HG02571 (cell line): ENCODE results near the gene FKBP8.

Source experiments
- ATAC-seq: cut with Tn5 transposase; IDR thresholded peaks from one replicate; pipeline ENCODE4 v1.9.1; 2021; ENCODE audit warnings: mild to moderate bottlenecking, moderate library complexity; ENCODE audit not compliant: unreplicated experiment

Gene FKBP8

DNA sequence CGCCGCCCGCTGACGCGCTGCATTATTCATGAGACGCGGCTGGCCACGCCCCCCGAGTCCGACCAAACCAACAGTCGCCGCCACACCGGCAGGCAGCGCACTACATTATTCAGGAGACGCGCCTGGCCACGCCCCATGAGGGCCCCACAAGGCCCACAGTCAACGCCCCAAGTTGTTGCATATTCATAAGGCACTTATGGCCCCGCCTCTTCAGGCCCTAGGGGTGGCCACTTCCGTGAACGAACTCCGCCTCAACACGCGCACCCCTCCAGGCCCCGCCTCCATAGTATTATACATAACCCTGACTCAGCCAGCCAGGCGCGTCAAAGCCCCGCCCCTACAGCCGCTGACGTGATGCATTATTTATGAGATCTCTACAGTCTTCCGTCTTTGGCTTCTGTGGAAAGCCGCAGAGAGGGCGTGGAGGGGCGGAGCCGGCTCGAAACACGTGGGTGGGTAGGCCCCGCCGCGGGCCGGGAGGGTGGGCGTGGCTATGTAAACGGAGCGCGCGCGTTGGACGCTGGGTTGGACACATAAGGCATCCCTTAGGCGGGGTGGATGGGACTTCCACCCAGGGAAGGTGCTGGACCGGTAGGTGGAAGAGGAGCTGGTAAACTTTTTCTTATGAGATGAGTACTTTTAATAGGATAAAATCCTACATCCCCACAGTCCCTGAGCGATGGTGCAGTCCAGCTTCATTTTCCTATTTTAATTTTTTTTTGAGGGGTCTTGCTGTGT, 21.1 kb downstream of the FKBP8 start:
- ATAC-seq = peak; percentile 85

DNA sequence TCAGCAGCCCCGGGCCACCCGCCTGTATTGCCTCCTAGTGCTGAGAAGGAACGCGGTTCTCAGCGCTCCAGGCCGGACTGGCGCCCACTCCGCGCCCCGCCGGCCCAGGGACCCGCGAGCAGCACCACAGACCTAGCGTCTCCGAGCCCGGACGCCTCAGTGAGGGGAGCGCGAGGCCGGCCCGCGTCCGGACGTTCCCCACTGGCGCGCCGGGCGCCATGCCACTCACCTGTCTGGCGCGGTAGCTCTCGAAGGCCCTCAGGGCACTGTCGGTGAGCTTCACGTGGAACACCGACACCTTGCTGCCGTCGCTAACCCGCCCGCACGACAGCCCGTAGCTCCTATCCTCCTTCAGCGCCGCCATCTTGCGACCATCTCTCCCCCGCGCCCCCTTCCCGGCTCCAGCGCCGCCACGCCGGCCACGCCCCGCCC, 21.7 kb downstream of the FKBP8 start, which contains the start of gene ELL:
Gene ELL, minus strand, starts transcription at position 379 of the 432 bp plus-strand sequence. Its CDS starts 15 bp downstream, at position 364.
- peak; percentile 2 for ATAC-seq

DNA sequence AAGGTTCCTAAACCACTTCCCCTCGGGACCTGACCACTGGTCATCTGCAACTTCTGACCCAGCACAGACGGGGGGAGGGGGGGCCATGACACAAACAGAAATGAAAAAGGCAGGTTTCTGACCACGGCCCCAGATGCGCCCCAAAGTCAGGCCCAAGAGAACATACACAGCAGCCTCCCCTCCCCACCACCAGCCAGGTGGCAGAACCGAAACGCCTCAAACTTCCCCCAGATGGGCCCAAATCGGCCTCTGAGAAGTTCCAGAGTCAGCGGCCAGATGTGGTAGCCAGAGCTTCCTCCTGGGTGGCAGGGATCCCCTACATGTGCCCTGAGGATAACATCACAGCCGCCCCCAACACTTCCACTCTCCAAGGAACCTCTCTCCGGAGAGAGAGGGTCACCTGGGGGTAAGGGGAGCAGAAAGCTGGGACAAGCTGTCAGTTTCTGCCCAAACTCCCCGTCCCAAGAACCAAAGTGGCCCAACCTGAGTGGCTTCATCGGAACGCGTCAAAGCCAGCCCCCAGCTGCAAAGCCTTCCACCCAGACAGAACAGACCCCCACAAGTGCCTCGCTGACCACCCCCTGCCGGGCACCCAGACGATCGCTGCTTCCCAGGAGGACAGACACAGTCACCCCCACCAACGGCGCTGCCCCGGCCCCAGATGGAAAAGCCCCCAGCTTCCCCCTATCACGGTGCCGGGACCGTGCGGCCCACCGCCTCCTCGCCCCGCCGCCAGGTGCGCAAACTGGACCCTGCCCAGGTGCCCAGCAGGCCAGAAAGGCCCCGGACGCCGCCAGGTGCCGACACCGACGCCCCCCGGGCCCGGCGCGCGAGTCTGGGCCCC, 22.3 kb downstream of the FKBP8 start:
- ATAC-seq = no peak

DNA sequence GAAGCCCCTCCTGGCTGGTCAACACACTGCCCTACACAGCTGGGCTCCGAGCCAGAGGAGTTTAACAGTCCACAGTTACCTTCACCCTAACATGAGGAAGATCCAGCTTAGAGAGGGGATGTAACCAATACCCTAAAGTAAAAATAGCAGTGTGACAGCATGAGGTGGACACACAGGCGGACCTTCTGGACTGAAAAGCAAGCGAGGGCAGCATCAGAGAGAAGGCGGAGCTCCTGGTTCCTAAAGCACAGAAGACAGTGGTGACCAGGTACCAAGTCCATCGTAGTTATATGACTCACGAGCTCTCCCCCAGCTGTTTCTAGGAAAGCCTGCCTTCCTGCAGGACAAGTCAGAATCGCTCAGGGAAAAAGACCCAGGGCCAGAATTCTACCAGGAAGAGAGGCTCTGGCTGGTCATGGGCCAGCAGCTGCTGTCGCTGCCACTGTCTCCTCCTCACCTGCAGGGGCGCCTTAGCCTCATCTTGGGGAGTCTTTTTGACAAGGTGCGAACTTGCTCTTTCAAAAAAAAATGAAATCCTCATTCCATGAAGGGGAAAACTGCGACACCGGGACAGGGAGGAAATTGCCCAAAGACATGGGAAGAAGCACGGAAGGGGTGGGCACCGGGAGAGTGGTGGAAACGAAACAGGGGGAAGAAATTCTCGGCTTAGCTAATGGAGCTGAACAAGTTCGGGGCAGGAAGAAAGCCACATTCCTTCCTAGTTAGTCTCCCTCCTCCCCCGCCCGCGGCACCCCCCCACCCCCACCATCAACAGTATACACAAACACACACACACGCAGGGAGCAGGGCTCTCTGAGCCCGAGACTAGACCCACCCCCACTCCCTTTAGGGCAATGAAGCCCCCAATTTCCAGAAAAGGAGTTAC, 23.2 kb downstream of the FKBP8 start:
- ATAC-seq = no peak

DNA sequence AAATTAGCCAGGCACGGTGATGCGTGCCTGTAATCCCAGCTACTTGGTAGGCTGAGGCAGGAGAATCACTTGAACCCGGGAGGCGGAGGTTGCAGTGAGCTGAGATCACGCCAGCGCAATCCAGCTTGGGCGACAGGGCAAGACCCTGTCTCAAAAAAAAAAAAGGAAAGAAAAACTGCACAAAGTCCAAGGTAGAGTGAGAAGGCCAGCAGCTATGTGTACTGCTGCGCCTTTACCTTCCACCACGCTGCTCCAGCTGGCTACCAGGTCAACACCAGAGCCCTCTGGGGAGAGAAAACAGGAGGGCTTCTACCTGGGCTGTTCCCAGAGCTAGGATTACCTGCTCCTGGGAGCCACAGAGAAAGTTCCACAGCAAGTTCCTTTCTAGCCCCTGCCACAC, 24.7 kb downstream of the FKBP8 start:
- no peak for ATAC-seq

DNA sequence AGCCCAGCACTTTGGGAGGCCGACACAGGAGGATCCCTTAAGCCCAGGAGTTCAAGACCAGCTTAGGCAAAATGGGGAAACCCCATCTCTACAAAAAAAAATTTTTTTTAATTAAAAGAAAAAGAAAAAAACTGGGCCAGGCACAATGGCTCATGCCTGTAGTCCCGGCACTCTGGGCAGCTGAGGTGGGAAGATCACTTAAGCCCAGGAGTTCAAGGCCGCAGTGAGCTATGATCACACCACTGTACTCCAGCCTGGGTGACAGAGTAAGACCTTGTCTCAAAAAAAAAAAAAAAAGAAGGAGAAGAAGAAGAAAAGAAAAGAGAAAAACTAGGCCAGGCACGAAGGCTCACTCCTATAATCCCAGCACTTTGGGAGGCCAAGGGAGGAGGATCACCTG, 25.8 kb downstream of the FKBP8 start:
- ATAC-seq = no peak

DNA sequence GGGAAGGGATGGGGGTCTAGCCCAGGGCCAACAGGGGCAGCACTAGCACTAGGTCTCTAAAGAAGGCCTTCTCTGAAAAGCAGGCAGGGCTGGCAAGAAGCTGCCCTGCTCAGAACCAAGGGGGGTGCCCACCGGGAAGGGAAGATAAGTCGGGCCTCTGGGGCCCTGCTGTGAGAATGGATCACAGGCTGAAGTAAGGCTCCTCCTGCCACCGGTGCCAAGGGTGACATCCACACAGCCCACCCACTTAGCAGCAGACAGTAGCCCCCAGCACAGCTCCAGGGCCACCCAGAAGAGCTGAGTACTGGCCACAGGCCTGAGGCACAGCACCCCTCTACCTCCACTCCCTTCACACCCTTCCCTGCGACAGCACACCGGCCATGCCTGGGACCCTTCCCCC, 27.4 kb downstream of the FKBP8 start:
- ATAC-seq = no peak

DNA sequence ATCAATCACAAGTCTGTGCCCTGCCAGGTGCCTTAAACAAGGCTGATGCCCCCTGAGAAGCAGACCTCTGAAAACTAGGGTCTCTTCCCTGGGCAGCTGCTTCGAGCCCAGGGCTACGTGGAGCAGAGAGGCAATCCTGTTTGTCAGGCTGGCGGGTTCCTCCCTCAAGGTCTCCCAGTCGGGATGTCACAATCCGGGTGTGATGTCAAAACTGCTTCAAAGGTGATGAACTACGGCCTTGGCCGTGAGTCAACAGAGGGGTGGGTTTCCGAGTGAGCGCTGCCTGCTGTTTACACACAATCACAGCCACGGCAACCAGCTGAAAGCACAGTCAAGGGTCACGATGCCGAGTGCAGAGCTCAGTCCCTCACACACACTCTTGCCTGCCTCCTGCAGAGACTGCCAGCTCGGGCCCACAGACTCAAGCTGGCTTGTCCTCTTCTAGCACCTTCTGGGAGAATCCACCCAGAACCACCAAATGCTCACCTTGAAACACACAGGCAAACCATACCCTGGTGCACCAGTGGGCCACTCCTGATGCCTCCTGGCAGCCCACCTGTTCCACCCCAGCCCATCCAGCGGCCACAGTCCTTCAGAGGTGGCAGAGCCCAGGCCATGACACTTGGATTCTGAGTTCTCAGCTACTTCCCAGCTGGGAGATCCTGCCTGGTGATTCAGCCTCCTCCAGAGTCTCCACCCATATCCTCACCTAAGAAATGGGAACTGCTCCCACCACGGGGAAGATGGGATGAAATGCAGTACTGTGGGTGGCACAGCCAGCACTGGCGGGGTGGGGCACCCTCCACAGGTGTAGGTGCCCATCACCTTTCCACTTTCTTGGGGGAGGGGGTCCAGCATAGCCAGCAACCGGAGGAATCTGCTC, 28.3 kb downstream of the FKBP8 start:
- no peak for ATAC-seq

DNA sequence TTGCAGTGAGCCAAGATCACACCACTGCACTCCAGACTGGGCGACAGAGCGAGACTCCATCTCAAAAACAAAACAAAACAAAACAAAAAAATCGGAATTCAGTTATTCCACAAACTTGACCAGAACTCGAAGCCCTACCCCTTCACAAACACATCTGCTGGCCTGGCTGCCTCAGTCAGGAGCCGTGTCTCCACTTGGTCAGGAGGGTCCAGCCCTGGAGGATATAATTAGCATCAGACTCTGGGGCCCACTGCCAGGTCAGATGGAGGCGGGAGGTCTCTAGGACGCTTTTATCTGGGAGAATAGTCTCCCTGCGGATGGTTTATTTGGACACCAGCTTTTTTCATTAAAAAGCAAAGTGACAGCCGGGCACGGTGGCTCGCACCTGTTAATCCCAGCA, 29.5 kb downstream of the FKBP8 start:
- ATAC-seq = no peak

DNA sequence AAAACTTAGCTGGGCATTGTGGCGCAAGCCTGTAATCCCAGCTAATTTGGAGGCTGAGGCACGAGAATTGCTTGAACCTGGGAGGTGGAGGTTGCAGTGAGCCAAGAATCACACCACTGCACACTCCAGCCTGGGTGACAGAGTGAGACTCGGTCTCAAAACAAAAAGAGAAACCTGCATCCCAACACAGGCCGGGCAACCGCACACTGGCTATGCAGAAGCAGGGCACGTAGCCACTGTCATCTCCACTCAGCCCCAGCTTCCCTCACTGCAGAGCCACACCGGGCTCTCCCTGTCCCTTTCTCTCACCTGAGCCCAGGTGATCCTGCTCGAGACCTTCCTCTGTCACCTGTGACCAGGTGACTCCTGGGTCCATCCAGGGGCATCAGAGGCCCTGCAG, 33.2 kb downstream of the FKBP8 start:
- no peak for ATAC-seq

DNA sequence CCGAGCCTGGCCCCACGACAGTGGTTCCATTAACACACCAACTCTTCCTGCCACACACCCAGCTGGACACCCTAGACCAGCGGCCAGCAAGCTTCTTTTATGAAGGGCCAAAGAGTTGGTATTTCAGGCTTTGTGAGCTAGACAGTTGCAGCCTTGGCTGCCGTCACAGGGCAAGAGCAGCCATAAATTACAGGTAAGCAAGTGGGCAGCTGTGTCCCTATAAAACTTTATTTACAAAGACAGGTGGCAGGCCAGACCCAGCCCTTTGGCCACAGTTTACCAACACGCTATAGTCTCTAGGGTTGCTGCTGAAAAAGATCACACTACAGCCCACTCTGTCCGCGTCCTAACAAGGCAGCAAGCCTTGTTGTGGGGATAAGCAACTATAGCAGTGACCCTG, 34.8 kb downstream of the FKBP8 start:
- no peak for ATAC-seq

DNA sequence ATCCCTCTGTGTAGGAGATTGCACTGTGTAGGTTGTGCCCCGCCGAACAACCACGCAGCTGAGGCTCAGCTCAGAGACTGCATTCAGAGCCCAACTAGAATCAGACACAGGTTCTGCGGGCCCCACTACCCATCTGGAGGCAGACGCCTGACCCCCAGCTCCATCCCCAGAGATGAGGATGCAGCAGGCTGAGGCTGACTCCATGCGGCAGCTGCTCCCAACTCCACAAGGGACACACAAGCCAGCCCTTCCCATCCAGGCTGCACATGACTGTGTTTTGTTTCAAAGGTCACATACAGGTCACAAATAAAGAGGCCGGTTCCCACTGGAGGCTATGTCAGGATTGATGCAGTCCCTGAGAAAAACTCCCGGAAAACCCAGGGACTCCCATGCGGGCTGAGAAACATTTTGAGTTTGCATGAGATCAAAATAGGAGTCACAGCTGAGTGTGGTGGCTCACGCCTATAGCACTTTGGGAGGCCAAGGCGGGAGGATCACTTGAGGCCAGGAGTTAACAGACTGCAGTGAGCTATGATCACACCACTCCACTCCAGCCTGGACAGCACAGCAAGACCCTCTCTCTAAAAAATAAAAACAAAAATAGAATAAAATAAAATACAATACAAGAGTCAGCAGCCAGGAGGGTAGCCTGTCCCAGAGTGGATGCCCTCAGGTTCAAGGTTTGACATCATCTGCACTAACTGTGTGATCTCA, 35.5 kb downstream of the FKBP8 start:
- no peak for ATAC-seq

DNA sequence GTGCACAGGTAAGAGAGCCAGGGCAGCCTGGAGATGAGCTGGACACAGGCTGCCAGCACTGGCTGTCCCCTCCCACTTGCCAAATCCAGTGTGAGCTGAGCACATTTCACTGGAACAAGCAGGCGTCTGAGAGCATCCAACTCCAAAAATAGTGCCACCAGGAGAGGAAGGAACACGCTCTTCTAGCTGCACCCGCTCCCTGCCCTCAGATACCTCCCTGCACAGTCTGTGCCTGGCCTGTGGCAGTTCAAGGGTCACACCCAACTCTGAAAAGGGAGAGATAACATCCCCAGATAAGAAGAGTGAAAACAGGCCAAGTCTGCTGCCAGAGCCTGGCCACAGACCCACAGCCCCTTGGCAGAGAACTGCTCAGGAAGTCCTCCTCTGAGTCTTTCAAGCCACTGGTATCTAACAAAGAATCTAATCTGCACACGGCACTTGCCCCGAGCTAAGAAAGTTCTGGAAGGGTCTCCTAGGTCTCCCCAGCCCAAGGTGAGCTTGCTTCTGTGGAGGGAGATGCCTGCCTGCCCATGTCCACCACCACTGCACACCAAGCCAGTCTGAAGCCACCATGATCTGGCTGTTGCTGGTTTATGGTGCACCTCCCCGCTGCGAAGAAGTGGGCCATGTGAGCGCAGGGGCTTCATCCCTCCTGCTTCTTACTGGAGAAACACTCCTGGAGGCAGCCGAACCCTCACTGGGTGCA, 36.2 kb downstream of the FKBP8 start:
- ATAC-seq = no peak

DNA sequence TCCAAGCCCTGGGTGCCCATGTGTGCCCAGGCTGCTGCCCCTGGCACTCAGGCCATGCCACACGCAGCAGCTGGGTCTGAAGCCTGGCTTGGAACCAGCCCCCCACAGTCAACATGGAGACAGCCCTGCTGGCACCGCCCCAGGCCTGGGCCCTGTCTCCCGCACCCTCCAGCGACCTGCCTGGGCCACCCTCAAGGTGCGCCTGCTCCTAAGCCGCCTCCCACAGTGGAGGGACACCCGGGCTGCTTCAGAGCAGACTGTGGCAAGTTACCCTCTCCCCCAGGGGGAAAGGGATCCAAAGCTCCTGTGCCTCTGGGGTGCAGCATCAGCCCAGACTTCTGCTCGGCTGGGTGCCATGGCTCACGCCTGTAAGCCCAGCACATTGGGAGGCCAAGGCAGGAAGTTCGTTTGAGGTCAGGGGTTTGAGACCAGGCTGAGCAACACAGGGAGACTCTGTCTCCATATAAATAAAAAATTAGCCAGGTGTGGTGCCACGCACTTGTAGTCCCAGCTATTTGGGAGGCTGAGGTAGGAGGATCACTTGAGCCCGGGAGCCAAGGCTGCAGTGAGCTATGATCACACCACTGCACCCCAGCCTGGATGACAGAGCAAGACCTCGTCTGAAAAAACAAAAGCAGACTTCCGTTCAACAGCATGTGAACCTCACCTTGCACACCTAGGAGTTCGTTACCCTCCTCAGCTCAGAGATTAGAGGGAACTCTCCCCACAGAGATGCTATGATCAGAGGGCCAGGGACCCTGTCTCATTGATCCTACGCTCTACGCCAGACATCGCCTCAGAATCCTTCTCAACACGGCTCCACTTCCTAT, 37.1 kb downstream of the FKBP8 start:
- no peak for ATAC-seq

DNA sequence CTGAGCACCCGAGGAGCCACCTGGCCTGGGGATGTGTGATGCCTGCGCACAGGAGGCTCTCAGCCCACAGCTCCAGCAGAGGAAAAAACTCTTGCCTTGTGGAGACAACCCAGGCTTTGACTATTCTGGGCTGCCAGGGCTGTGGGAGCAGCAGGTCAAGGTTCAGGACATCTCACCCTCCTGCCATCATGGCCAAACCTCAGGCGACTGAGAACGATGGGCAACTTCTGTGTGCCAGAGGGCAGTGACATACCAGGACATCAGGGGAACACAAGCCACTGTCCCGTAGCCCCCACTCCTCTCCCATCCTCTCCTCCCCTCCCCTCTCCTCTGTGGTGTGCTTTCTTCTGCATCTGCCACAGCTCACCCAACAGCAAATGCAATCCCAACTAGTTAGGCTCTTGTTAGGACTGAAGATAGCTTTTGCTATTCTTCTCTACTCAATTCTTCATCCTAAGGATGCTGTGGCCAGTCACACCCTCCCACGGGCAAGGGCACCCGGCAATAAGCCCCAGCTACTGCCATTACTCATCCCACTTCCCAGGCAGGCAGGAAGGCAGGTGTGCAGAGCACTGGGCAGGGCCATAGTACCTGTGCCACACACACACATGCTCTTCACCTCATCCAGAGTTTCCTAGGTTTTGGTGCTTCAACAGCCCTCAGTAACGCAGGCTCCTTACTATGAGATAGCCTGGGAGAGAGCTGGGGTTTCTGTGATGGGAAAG, 38.3 kb downstream of the FKBP8 start:
- ATAC-seq = no peak

DNA sequence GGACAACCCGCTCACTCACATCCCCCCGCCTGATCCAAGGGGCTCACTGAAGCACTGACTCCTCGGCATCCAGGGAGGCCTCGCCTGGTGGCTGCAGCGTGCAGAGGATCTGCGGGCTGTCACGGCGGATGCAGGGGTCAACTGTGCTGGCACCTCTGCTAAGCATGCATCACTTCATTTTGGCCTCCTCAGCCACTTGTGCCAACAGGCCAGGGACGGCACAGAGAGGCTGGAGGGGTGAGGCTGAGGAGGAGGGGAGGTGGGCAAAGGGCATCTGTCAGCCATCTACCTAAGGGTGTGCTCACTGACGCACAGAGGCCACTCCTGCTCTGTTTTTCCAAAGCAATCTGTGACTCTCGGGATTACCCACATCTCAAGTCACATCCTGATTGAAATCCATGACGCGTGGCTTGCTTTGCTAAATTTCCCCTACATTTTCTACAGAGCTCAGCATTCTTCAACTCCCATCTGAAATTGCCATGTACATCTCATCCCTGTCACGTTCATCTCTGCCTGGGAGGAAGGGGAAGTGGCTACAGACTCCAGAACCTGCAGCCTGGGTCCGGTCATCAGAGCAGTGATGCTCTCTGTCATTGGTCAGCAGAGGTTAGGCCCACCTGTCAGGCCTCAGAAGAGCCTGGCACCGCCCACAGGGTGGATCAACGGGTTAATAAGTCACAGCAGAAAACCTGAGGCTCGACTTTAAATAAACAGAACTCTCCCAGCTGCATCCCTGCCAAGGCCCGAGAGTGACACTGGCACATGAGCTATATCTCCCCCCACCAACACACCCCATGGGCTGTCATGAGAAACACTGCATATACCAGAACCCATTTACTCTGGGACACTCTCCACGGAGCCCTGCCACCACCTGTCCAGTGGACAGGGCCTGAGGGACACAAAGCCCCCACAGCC, 39.1 kb downstream of the FKBP8 start:
- no peak for ATAC-seq
